GM21529 (cell line): ENCODE data around the gene ALS2CL.

Experiments used
- ATAC-seq: cut with Tn5 transposase; IDR thresholded peaks from one replicate; pipeline ENCODE4 v1.9.1; 2021; ENCODE audit not compliant: unreplicated experiment

The ALS2CL gene

GRCh38 chr3:46666453-46666845 is 27.0 kb downstream of the ALS2CL start:
- ATAC-seq, result no peak

DNA sequence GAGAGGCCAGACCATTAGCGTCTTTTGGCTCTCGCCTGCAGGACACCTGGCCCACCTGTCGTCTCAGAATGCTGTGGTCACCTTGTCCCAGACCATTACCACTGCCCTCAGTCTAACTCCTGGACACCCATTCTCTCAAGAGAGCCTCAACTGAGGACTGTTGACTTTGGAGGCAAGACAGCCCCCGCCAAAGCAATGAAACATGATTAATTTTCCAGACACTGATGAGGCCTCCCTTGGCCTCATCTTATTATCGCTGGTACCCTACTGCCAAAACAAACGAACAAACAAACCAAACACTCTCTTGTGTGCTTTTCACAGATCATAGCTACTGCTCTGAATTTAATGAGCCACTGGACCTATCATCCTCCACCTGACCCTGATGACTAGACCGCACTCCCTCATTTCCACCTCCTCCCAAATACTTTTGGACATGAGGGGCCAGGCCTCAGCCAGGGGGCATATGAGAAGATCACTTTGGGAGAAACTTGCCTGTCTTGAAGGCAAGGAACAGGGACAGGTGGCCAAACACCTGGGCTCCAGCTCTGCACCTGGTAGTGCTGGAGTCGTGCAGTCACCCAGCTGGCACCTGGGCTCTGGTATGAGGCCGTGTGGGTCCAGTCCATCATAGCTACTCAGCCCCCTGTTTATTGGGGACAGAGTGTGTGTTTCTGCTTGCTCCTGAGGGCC is 27.6 kb downstream of the ALS2CL start:
- no peak for ATAC-seq

- ATAC-seq, result no peak
Observed at GRCh38 chr3:46664971-46665762, 28.3 kb downstream of the ALS2CL start.

GRCh38 chr3:46664188-46664970 is 29.1 kb downstream of the ALS2CL start:
- no peak for ATAC-seq

GRCh38 chr3:46663591-46664135 is 29.8 kb downstream of the ALS2CL start:
- ATAC-seq, result no peak

- ATAC-seq, result no peak
Observed at GRCh38 chr3:46662771-46663551, 30.5 kb downstream of the ALS2CL start.

DNA sequence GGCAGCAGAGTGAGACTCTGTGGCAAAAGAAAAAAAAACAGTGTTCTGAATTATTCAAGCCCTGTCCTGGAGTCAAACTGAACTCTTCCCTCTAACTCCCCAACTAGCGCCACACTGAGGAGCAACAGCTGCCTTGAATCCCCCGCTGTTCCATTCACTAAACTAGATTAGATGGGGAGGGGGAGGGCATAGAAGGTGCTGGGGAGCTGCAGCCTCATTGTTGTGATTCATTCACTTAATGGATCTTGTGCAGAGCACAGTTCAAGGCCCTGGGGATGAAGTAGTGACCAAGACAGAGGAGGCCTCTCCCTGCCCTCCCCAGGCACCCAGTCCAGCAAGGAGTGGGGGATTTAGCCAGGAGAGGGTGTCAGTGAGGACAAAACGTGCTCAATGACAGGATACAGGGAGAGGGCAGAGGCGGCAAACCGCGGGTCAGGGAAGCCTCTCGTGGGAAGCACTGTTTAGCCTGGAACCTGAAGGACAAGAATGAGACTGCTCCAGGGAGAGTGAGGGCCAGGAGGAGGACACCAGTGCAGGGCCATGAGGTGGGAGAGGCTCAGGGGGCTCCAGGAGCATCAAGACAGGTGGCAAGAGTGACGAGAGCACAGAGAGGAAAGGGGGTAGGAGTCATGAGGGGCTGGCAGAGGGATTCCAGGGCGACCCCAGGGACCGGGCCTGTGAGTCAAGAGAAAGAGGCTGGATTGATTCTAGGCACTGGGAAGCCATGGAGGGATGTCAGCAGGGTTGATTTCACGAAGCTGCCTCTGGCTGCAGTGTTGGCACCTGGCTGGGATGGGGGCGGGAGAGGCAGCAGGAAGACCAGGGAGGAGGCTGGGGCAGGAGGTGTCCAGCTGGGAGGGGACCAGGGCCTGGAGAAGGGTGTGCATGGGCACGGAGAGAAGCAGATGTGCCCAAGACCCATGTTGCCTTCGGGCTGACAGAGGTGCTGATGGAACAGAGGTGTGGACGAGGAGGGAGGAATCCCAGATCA is 31.4 kb downstream of the ALS2CL start:
- no peak for ATAC-seq

GRCh38 chr3:46660543-46661523 is 32.6 kb downstream of the ALS2CL start:
- no peak for ATAC-seq

GRCh38 chr3:46660003-46660402 is 33.5 kb downstream of the ALS2CL start:
- no peak for ATAC-seq

- no peak for ATAC-seq
Observed at GRCh38 chr3:46659285-46659684, 34.2 kb downstream of the ALS2CL start.

DNA sequence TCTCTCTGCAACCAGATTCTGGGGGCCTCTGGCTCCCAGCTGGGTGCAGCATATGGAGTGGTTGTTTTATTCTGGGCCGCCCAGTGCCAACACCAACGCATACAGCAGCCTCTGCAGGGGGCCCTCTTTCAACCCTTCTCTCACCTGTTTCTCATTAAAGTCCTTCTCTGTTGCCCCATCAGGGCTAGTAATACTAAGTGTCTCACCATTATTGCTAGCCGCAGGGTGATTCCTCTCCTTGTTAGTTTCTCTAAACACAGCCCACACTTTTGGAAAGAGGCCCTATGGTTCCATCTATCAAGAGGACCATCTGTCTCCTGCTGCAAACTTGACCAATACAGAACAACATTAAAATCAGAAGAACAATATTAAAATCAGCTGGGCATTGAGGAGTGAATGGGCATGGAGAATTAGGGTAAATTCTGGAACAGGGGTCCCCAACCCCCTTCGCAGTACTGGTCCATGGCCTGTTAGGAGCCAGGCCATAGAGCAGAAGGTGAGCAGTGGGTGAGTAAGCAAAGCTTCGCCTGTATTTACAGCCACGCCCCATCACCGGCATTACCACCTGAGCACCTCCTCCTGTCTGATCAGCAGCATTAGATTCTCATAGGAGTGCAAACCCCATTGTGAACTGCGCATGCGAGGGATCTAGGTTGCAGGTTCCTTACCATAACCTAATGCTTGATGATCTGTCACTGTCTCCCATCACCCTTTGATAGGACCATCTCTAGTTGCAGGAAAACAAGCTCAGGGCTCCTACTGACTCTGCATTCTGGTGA is 36.5 kb downstream of the ALS2CL start:
- ATAC-seq, result no peak

DNA sequence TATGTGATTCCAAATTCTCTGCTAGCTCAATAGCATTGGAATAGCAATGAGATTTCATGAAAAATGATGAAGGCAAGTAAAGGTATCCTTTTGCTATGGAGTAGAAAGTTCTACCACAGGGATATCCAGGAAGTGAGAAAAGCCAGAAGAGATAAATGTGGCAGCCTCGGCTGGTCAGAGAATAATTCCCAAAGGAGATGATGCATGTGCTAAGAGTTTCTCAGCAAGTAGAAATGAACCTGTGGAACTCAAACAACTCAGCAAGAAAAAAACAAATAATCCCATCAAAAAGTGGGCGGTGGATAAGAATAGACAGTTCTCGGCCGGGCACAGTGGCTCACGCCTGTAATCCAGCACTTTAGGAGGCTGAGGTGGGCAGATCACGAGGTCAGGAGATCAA is 38.2 kb downstream of the ALS2CL start:
- no peak for ATAC-seq

DNA sequence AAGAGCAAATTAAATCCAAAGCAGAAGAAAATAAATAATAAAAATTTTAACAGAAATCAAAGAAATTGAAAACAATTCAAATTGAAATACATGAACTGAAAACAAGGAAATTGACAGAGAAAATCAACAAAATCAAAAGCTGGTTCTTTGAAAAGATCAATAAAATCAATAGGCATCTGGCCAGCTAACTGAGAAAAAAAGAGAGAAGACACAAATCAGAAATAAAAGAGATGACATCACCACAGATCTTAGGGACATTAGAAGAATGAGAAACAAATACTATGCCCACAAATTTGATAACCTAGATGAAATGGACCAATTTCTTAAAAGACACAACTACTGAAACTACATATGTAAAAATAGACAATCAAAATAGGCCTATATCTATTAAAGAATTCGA is 42.4 kb downstream of the ALS2CL start:
- ATAC-seq, result no peak

DNA sequence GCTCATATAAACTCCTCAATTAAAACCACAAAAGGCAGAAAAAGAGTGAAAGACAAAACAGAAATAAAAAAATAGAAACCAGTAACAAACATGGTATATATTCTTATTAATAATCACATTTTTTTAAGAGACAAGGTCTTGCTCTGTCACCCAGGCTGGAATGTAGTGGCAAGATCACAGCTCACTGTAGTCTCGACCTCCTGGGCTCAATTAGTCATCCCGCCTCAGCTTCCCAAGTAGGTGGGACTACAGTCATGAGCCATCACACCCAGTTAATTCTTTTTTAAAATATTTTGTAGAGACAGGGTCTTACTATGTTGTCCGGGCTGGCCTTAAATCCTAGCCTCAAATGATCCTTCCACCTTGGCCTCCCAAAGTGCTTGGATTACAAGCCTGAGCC is 44.0 kb downstream of the ALS2CL start:
- ATAC-seq, result no peak

DNA sequence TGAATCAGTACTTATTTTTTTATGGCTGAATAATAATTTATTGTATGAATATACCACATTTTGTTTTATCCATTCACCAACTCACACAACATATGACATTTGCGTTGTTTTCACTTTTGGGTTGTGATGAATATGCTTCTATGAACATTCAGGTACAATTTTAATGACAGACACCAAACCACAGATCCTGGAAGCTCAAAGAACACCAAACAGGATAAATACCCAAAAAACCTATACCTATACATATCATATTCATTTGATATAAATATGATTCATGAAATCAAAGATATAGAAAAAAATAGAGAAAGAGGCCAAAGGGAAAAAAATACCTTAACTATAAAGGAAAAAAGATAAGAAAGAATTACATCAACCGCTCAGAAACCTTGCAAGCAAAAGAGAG is 45.4 kb downstream of the ALS2CL start:
- ATAC-seq, result no peak

- no peak for ATAC-seq
Observed at GRCh38 chr3:46646700-46647099, 46.8 kb downstream of the ALS2CL start.

DNA sequence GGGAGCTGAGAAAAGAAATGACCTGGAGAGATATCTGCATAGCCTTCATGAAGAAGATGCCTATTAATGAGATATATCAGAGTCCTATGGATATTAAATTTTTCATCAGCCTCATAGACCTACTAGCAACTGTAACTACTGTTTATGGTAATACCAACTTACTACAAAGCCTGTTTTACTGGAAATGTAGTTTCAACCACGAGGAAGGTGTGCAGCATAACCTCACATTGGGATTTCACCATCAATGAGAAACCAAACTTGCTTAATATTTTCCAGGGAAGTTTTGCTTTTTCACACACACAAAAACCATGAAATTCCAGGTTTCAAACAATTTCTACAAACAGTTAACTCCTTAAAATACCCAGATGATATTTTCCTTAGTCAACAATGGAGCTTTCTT is 49.8 kb downstream of the ALS2CL start:
- ATAC-seq, result no peak

DNA sequence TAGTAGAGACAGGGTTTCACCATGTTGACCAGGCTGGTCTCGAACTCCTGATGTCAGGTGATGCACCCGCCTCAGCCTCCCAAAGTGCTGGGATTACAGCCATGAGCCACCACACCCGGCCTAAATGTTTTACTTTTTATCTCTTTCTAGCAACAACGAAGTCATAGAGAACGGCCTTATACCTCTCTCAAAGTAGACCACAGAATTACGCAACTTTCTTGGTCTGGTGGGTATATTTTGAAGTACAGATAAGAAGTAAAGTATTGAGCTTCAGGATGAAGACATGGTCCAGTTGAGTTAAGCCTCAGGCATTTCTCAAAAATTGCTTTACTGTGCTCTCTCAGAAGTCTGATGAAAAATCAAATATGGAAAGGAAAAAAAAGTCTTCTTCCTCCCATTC is 50.5 kb downstream of the ALS2CL start:
- ATAC-seq, result no peak
